H1 (cell line): ENCODE results near the gene BICRAL. TPM values are rescaled to one million over a fixed set of nuclear protein-coding genes. Genes with fewer than 3 reads are reported as not detected.

Source experiments
- CTCF ChIA-PET: fragments of 300-600 bp; sonication (Branson Sonifier 250); formaldehyde crosslinking; loops from one replicate; lab custom pipeline; 2021; ENCODE audit not compliant: partially characterized antibody; lab: Charles Lee
- POLR2A ChIA-PET: fragments of 300-600 bp; sonication (Branson Sonifier 250); formaldehyde crosslinking; loops from one replicate; lab custom pipeline; 2021; ENCODE audit warnings: inconsistent platforms; ENCODE audit not compliant: partially characterized antibody; lab: Charles Lee
- DNase-seq, 2 experiments: peaks; one replicate each; pipeline versions ENCODE4 v3.0.0 to v3.0.0-alpha.2; 2010 to 2022; ENCODE audit warnings: low spot score in 2 of 2, low read depth in 1 of 2, mixed read lengths in 1 of 2
- FAIRE-seq: peaks from 2 replicates; lab custom pipeline; 2011; peaks lifted over from hg19 to GRCh38; lab: Jason Lieb, UNC
- H2AFZ ChIP-seq: 2 replicates; pipeline ENCODE4 v1.8.1; 2012; ENCODE audit warnings: low read length, inconsistent platforms
- H2AK5ac ChIP-seq: 2 replicates; pipeline ENCODE4 v1.6.1; 2013; ENCODE audit warnings: low read depth, low read length
- H2BK120ac ChIP-seq: replicated peaks from 2 replicates; pipeline ENCODE3; 2013; ENCODE audit warnings: low read depth, low read length, inconsistent platforms
- H2BK12ac ChIP-seq: 2 replicates; pipeline ENCODE4 v1.6.1; 2013; ENCODE audit warnings: low read depth, low read length
- H2BK15ac ChIP-seq: 2 replicates; pipeline ENCODE4 v1.6.1; 2013; ENCODE audit warnings: low read length
- H2BK20ac ChIP-seq: 2 replicates; pipeline ENCODE4 v1.6.1; 2013; ENCODE audit warnings: low read length
- H2BK5ac ChIP-seq: 2 replicates; pipeline ENCODE4 v1.6.1; 2013; ENCODE audit warnings: low read depth, low read length
- H3K14ac ChIP-seq: 2 replicates; pipeline ENCODE4 v1.6.1; 2013; ENCODE audit warnings: inconsistent platforms; ENCODE audit not compliant: insufficient read length
- H3K18ac ChIP-seq: 2 replicates; pipeline ENCODE4 v1.6.1; 2013; ENCODE audit warnings: low read length; ENCODE audit errors: extremely low read depth
- H3K23ac ChIP-seq: 2 replicates; pipeline ENCODE4 v1.6.1; 2013; ENCODE audit warnings: inconsistent platforms; ENCODE audit not compliant: insufficient read length
- H3K23me2 ChIP-seq: 2 replicates; pipeline ENCODE4 v1.6.1; 2013; ENCODE audit warnings: low read depth, low read length
- H3K27ac ChIP-seq: 2 replicates; pipeline ENCODE4 v1.6.1; 2011; ENCODE audit warnings: low read depth, low read length, inconsistent platforms
- H3K27me3 ChIP-seq, 4 experiments: replicated peaks in 1 of 4; 1 replicate in 1 of 4; 2 replicates in 3 of 4; pipeline versions ENCODE4 v1.6.1 to v1.8.1; 2011 to 2013; ENCODE audit warnings: low read length in 3 of 4, mild to moderate bottlenecking in 3 of 4, inconsistent platforms in 2 of 4, mixed read lengths in 2 of 4, moderate library complexity in 1 of 4; ENCODE audit not compliant: control insufficient read depth in 3 of 4, insufficient read depth in 3 of 4; ENCODE audit errors: extremely low read depth in 1 of 4
- H3K36me3 ChIP-seq, 4 experiments: 2 replicates each; pipeline versions ENCODE4 v1.6.1 to v1.8.1; 2011 to 2013; ENCODE audit warnings: mild to moderate bottlenecking in 4 of 4, low read length in 3 of 4, moderate library complexity in 2 of 4, control low read depth in 1 of 4, inconsistent platforms in 1 of 4; ENCODE audit not compliant: insufficient read depth in 4 of 4, control insufficient read depth in 2 of 4
- H3K4ac ChIP-seq: replicated peaks from 2 replicates; pipeline ENCODE3; 2013; ENCODE audit warnings: low read length, low read depth, mixed read lengths, inconsistent platforms; ENCODE audit not compliant: insufficient read length
- H3K4me1 ChIP-seq, 4 experiments: replicated peaks in 1 of 4; 1 replicate in 1 of 4; 2 replicates in 3 of 4; pipeline versions ENCODE4 v1.6.1 to v1.8.1; 2011 to 2013; ENCODE audit warnings: low read length in 3 of 4, inconsistent platforms in 2 of 4, mixed read lengths in 1 of 4; ENCODE audit not compliant: insufficient read depth in 4 of 4, control insufficient read depth in 3 of 4
- H3K4me2 ChIP-seq, 2 experiments: 2 replicates each; pipeline versions ENCODE4 v1.6.1 to v1.8.1; 2011 to 2013; ENCODE audit warnings: low read depth in 2 of 2, low read length in 2 of 2, control low read depth in 1 of 2, inconsistent platforms in 1 of 2, mild to moderate bottlenecking in 1 of 2; ENCODE audit not compliant: insufficient read depth in 1 of 2
- H3K4me3 ChIP-seq, 4 experiments: fragments of 200-600, 300-600 bp in 1 of 4; sonication (generic), shearing (Covaris generic), sonication (Bioruptor Twin) in 1 of 4; 2 replicates each; pipeline versions ENCODE4 v1.5.1 to v1.8.1; 2011 to 2016; ENCODE audit warnings: low read length in 4 of 4, low read depth in 3 of 4, control low read depth in 2 of 4, inconsistent platforms in 2 of 4, mild to moderate bottlenecking in 2 of 4, mixed read lengths in 1 of 4, moderate library complexity in 1 of 4; ENCODE audit not compliant: insufficient read depth in 2 of 4; ENCODE audit errors: extremely low read depth in 1 of 4
- H3K56ac ChIP-seq: replicated peaks from 2 replicates; pipeline ENCODE3; 2013; ENCODE audit warnings: low read depth, mild to moderate bottlenecking, mixed read lengths, low read length, inconsistent platforms; ENCODE audit not compliant: insufficient read length
- H3K79me1 ChIP-seq: 2 replicates; pipeline ENCODE4 v1.6.1; 2013; ENCODE audit warnings: low read depth, low read length, control low read depth
- H3K79me2 ChIP-seq, 2 experiments: 2 replicates each; pipeline versions ENCODE4 v1.6.1 to v1.8.1; 2012 to 2013; ENCODE audit warnings: low read length in 2 of 2, mild to moderate bottlenecking in 2 of 2, inconsistent platforms in 1 of 2; ENCODE audit not compliant: insufficient read depth in 2 of 2, control insufficient read depth in 1 of 2
- H3K9ac ChIP-seq, 4 experiments: replicated peaks in 1 of 4; 1 replicate in 1 of 4; 2 replicates in 3 of 4; pipeline versions ENCODE4 v1.6.1 to v1.8.1; 2011 to 2013; ENCODE audit warnings: low read depth in 3 of 4, low read length in 3 of 4, control low read depth in 2 of 4, mild to moderate bottlenecking in 2 of 4, moderate library complexity in 2 of 4, inconsistent platforms in 1 of 4; ENCODE audit errors: extremely low read depth in 1 of 4
- H3K9me3 ChIP-seq, 2 experiments: 2 replicates each; pipeline versions ENCODE4 v1.6.1 to v1.8.1; 2012 to 2013; ENCODE audit warnings: mild to moderate bottlenecking in 2 of 2, moderate library complexity in 2 of 2, control low read depth in 1 of 2, inconsistent platforms in 1 of 2, low read depth in 1 of 2, low read length in 1 of 2, mixed read lengths in 1 of 2; ENCODE audit not compliant: insufficient read depth in 2 of 2
- H4K20me1 ChIP-seq, 2 experiments: replicated peaks in 1 of 2; 2 replicates each; pipeline versions ENCODE3 to v1.8.1; 2011 to 2013; ENCODE audit warnings: inconsistent platforms in 2 of 2, low read length in 2 of 2, mild to moderate bottlenecking in 1 of 2; ENCODE audit not compliant: insufficient read depth in 2 of 2, control insufficient read depth in 1 of 2
- H4K5ac ChIP-seq: 2 replicates; pipeline ENCODE4 v1.6.1; 2013; ENCODE audit warnings: low read length, low read depth, mixed read lengths, inconsistent platforms; ENCODE audit not compliant: insufficient read length
- H4K8ac ChIP-seq: 2 replicates; pipeline ENCODE4 v1.8.0; 2013; ENCODE audit warnings: mild to moderate bottlenecking, moderate library complexity, low read length, inconsistent platforms; ENCODE audit not compliant: insufficient read depth; ENCODE audit errors: extremely low read depth
- H4K91ac ChIP-seq: replicated peaks from 2 replicates; pipeline ENCODE3; 2013; ENCODE audit warnings: low read length, mixed read lengths, inconsistent platforms; ENCODE audit not compliant: insufficient read length
- ASH2L ChIP-seq: fragments of 200-600, 300-600 bp; sonication (generic); IDR thresholded peaks from one replicate; pipeline ENCODE4 v1.7.1; 2017; ENCODE audit warnings: low read length
- CTCF ChIP-seq, 3 experiments: IDR thresholded peaks; 1 replicate in 2 of 3; 2 replicates in 1 of 3; pipeline versions ENCODE4 v1.5.1 to v1.6.1; 2011; ENCODE audit warnings: low read length in 3 of 3, mild to moderate bottlenecking in 3 of 3, inconsistent platforms in 2 of 3, low read depth in 1 of 3, moderate library complexity in 1 of 3; ENCODE audit not compliant: insufficient read depth in 1 of 3; ENCODE audit errors: control extremely low read depth in 1 of 3
- EZH2 ChIP-seq: fragments of 200-600 bp; sonication (generic); IDR thresholded peaks from 2 replicates; pipeline ENCODE4 v1.7.1; 2012; ENCODE audit warnings: low read depth, mild to moderate bottlenecking, moderate library complexity, low read length, inconsistent platforms; ENCODE audit not compliant: severe bottlenecking
- HDAC2 ChIP-seq, 2 experiments: fragments of 300-600 bp in 1 of 2; sonication (generic) in 1 of 2; IDR thresholded peaks; 2 replicates each; pipeline ENCODE4 v1.6.1; 2011 to 2012; ENCODE audit warnings: low read depth in 2 of 2, low read length in 2 of 2, mild to moderate bottlenecking in 2 of 2, moderate library complexity in 2 of 2, borderline replicate concordance in 1 of 2, inconsistent platforms in 1 of 2
- HDAC6 ChIP-seq: IDR thresholded peaks from one replicate; pipeline ENCODE4 v1.7.1; 2012; ENCODE audit warnings: low read depth, mild to moderate bottlenecking, inconsistent platforms, low read length, moderate library complexity
- KDM4A ChIP-seq: IDR thresholded peaks from one replicate; pipeline ENCODE4 v1.7.1; 2012; ENCODE audit warnings: low read depth, mild to moderate bottlenecking, moderate library complexity, low read length, inconsistent platforms; ENCODE audit not compliant: severe bottlenecking
- POLR2A ChIP-seq, 2 experiments: IDR thresholded peaks; 1 replicate in 1 of 2; 2 replicates in 1 of 2; pipeline ENCODE4 v1.6.1; 2011; ENCODE audit warnings: low read depth in 2 of 2, low read length in 2 of 2, mild to moderate bottlenecking in 2 of 2; ENCODE audit errors: control extremely low read depth in 1 of 2
- SIN3A ChIP-seq, 2 experiments: IDR thresholded peaks in 1 of 2; conservative IDR thresholded peaks in 1 of 2; 2 replicates each; pipeline ENCODE4 v1.6.1; 2011 to 2012; ENCODE audit warnings: low read length in 2 of 2, improper control_type of control experiment in 1 of 2, low read depth in 1 of 2, mild to moderate bottlenecking in 1 of 2
- TAF7 ChIP-seq: optimal IDR thresholded peaks from 2 replicates; pipeline ENCODE3; 2011; ENCODE audit warnings: low read depth, mild to moderate bottlenecking, inconsistent platforms, low read length, moderate library complexity, borderline replicate concordance
- TEAD4 ChIP-seq: IDR thresholded peaks from 2 replicates; pipeline ENCODE4 v1.6.1; 2012; ENCODE audit warnings: low read depth, low read length, inconsistent platforms, mixed read lengths
- YY1 ChIP-seq: IDR thresholded peaks from 2 replicates; pipeline ENCODE4 v1.6.1; 2011; ENCODE audit warnings: low read depth, mild to moderate bottlenecking, low read length
- WGBS, 2 experiments: shearing (Covaris generic) in 1 of 2; methylation state at CpG; one replicate each; pipeline versions ENCODE4 v1.1.6 to v1.1.7; 2013 to 2015; ENCODE audit warnings: low lambda C conversion rate in 2 of 2, mixed read lengths in 2 of 2, inconsistent platforms in 1 of 2, low coverage in 1 of 2, missing lambda C conversion rate in 1 of 2; ENCODE audit not compliant: insufficient replicate concordance in 2 of 2, insufficient coverage in 1 of 2, insufficient read length in 1 of 2; ENCODE audit errors: extremely low coverage in 1 of 2, missing lambda C conversion rate in 1 of 2; 5-methylcytosine and 5-hydroxymethylcytosine counted together
- polyA plus RNA-seq, 7 experiments: library from polyadenylated mRNA; depleted of rRNA in 3 of 7; stranded (reverse) in 5 of 7; unstranded in 2 of 7; fragments of >200 nt in 5 of 7; fragments of 200-250 nt in 2 of 7; gene quantifications; 1 replicate in 5 of 7; 2 replicates in 1 of 7; 4 replicates in 1 of 7; pipeline versions ENCODE4 v1.2.1 to v1.2.3, GENCODE V29; 2011 to 2013; ENCODE audit warnings: missing spikeins in 2 of 7, mixed read lengths in 2 of 7
- total RNA-seq: library from RNA; stranded (reverse); fragmentation: NEBNext Ultra II Directional; extraction: Animal tissue kit (Norgen Biotek cat#: 25700); gene quantifications from 2 replicates; pipeline ENCODE4 v1.2.1, GENCODE V29; 2021

The BICRAL gene
- total and polyA plus RNA-seq, 2 of the 8 experiments (the other 6 are each of a cell fraction or from before 2014, with no cell fraction given) = 9.4 to 12.2 TPM

- DNase-seq (no peak), FAIRE-seq (no peak)
- H2BK12ac ChIP-seq = no peak overlapping the region
- no peak overlapping the region for H3K4me3 ChIP-seq
- no peak overlapping the region for H3K9ac ChIP-seq
- peaks cover 6% of the 10 kb centered on the region for H3K23me2 ChIP-seq
- H3K36me3 ChIP-seq = no peaks in the 10 kb centered on the region
- no peak overlapping the region for H3K56ac ChIP-seq
- 91% methylated on average over 3 of the region's 3 CpGs; no CpG with 5 or more reads in 1 of the 2 experiments for WGBS, 2 experiments
- CTCF ChIA-PET = interaction anchor here (0.7 to 2.4 kb wide), 2 partner anchors 14 to 61 kb away, joined by 3 to 7 read pairs; no protein-coding TSS in a partner anchor
- no peak overlapping the region for H3K4ac ChIP-seq
- H4K5ac ChIP-seq = no peak overlapping the region
- peaks cover 0 to 19% of the 10 kb centered on the region in 2 experiments; a peak in 3 of 4 replicates for H3K79me2 ChIP-seq
- no peak overlapping the region for H4K8ac ChIP-seq
- H3K18ac ChIP-seq = no peak overlapping the region
- POLR2A ChIA-PET = interaction anchor here (0.6 to 1.8 kb wide), 3 partner anchors 16 to 139 kb away, joined by 3 to 4 read pairs (median 3); partner anchors contain the start of gene RPL7L1
- TF ChIP-seq ASH2L = no peak
- TF ChIP-seq YY1 = no peak
- TF ChIP-seq KDM4A = no peak
- no peak for TF ChIP-seq HDAC6
- no peak for TF ChIP-seq HDAC2 (IDR thresholded peaks at IDR 0.05; ENCODE audit: borderline replicate concordance in 1 of 2, low read depth in 2 of 2, low read length in 2 of 2)
- no peak for TF ChIP-seq TAF7
- TF ChIP-seq SIN3A (conservative IDR thresholded peaks at IDR 0.05 in 1 of 2, IDR thresholded peaks at IDR 0.05 in 1 of 2; ENCODE audit: low read depth in 1 of 2, low read length in 2 of 2) = no peak
- no peak for TF ChIP-seq EZH2
- TF ChIP-seq POLR2A (IDR thresholded peaks at IDR 0.05; ENCODE audit: control extremely low read depth in 1 of 2, low read depth in 2 of 2, low read length in 2 of 2) = no peak
- no peak for TF ChIP-seq TEAD4
- TF ChIP-seq CTCF (IDR thresholded peaks at IDR 0.05; ENCODE audit: control extremely low read depth in 1 of 3, insufficient read depth in 1 of 3, low read depth in 1 of 3, low read length in 3 of 3) = no peak
- H3K4me1 ChIP-seq = peaks cover 0 to 5% (median 3%) of the 10 kb centered on the region in 4 experiments; a peak in 3 of 7 replicates
- H2AFZ ChIP-seq = no peak overlapping the region
- no peak overlapping the region for H3K27ac ChIP-seq
- no peak overlapping the region for H3K4me2 ChIP-seq
- H2BK5ac ChIP-seq = no peak overlapping the region
- H4K91ac ChIP-seq = no peak overlapping the region
- no peak overlapping the region for H2AK5ac ChIP-seq
- no peak overlapping the region for H3K14ac ChIP-seq
- H2BK20ac ChIP-seq = no peak overlapping the region
- H2BK15ac ChIP-seq = no peak overlapping the region
- no peaks in the 10 kb centered on the region for H3K27me3 ChIP-seq
- H2BK120ac ChIP-seq = no peak overlapping the region
- H3K79me1 ChIP-seq = peaks cover 8% of the 10 kb centered on the region; the same call in 1 of the 2 replicates
- no peak overlapping the region for H3K23ac ChIP-seq
- H4K20me1 ChIP-seq = peaks cover 5 to 6% of the 10 kb centered on the region in 2 experiments
- no peaks in the 10 kb centered on the region for H3K9me3 ChIP-seq
Observed at GRCh38 chr6:42740725-42741124, 41.1 kb upstream of the BICRAL start.
